ENCODE measurements around the gene RHBDD3.

RHBDD3 gene

DNA sequence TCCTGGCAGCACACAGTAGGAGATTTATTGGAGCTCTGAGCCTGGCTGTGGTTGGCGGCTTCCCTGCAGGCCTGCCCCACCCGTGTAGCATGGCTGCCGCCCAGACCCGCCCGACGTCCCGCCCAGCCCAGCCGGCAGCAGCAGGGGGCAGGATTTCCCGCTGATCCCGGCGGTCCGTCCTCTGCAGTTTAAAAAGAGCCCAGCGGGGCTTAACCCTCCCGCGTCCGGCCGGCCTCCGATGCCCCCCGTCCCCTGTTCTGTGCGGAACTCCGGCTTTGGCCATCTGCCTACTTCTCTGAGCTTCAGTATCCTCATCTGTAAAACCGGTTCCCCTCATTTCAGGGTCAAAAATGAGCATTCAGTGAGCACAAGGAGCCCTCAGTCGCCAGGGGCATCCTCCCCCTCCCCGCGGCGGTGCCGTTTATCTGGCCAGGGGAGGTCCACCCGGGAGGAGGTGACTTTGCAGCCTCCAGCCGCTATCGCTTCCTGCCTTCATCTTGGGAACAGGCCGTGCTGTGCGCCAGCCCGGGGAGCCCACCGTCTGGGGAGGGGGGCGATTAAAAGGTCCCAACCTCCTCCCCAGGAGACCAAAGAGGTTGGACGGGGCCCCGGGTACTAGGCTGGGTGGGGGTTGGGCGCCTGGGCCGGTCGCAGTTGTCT is 38.5 kb upstream of the RHBDD3 start, which contains the start of gene GAS2L1:
Gene GAS2L1, plus strand, starts transcription at position 476 of the 660 bp plus-strand sequence. CDS start 1,456 bp downstream, outside the sequence.
- no peak for DNase-seq (ENCODE audit: low spot score)

DNA sequence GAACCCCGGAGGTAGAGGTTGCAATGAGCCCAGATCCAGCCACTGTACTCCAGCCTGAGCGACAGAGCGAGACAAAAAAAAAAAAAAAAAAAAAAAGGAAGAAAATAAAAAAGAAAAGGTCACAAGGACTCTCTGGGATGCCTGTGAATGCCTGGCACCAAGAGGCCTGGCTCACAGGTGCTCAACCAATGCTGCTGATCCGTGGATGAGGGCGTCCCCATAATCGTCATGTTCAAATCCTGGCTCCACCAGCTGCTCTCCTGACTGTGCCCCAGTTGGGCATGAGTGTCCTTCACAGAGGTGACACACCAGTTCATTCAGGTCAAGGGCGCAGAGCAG is 38.0 kb upstream of the RHBDD3 start:
- no peak for DNase-seq (ENCODE audit: low spot score)

DNA sequence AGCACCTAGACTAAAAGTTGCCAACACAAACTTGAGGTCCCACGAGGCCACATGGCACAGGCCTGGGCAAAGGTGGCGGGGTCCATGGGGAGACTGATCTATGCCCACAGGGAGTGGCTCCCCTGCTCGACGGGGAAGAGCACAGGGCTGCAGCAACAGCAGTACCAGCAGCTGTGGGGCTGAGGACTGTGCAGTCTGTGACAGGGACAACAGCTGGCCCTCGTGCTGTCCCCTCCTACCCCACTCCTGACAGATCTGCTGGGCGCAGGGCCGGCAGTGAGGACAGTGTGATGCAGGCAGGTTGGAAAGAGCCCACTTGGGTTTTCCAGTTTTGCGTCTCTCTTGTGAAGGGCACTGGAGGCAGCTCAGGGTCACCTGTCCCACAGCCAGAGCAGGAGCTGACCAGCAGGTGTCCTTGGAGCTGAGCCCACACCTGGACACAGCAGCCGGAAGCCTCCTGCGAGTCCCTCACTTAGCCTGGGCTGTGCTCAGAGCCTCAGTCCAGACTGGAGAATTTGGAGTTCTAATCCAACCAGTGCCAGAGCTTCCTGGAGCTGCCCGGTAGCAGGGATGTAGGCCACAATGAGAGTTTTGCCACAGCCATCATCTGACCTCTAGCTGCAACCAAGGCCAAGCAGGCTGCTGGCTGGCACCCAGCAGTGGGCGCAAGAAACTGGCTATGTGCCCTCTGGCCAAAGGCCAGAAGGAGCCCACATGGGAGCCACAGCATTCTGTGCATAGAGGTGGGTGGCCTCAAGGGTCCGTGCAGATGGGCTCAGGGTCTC is 35.1 kb upstream of the RHBDD3 start:
- DNase-seq (ENCODE audit: low spot score), result no peak

DNA sequence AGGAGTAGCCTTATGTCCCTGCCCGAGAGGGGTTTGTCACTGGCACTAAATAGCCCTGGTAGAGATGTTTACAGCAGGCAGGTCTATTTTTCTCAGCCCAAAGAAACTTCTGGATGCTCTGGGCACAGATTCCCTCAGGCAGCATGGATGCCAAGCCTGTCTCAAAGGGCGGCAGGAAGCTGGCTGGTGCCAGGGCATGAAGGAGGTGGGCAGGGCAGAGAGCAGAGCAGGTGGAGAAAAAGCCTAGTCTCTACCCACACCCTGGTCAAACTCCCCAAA is 34.6 kb upstream of the RHBDD3 start:
- DNase-seq (ENCODE audit: low spot score), result peak; percentile 70

DNA sequence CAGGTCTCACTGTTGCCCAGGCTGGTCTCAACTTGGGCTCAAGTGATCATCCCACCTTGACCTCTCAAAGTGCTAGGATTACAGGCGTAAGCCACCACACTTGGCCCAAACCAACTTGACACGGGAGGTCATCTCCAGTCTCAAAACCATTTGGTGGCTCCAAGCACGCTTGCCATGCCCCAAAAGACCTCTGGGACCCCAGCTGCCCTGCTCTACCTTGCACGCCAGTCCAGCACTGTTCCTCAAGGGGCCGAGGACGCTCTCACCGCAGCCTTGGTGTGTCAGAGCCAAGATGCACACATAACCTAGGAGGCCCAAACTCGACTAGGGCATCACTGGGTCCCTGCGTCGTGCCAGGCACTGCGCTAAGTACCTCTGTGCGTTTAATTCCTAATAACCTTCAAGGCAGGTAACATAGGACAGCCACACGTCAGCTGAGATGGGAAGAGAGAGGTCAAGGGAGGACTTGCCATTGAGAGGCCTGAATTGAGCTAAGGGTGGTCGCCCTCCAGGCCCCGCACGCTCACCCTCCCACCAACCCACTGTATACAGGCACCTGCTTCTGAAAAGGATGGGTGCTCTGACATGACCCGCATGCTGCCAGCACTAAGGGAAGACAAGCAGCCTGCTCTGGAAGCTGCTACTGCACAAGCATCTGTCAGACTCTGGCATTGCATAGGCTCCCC is 34.1 kb upstream of the RHBDD3 start:
- no peak for DNase-seq (ENCODE audit: low spot score)

DNA sequence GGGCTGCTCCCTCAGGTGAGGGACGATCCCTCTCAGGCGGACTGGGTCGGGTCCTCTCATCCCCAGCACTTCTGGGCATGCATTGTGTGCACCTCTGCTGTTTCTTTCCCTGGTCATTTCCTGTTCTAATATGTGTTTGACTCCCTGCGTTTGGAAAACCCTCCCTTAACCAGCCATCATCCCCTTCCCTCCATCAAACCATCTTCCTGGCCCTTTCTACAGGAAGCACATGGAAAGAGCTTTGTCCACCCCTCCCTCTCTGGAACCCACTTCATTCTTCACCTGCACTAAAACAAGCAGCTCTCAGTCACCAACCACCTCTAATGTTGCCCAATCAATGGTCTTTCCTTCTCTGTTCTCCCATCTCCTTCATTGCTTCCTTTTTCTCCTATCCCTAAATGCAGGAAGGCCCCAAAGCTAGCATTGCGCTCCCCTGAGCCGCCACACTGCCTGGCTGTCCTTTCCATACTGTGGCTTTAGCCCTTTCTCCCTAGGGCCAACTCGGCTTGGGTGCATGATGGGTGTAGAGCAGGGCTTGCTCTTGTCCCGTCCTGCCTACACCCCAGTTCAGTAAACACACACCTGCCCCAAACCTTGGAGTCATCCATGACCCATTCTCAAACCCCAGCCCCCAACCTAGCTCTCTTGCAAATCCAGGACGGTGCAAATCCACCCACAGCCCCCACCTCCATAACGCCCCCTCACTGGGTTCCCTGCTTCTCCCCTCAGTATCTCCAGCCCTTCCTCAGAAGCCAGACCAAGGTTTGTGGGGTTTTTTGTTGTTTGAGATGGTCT is 33.2 kb upstream of the RHBDD3 start:
- no peak for DNase-seq (ENCODE audit: low spot score)

DNA sequence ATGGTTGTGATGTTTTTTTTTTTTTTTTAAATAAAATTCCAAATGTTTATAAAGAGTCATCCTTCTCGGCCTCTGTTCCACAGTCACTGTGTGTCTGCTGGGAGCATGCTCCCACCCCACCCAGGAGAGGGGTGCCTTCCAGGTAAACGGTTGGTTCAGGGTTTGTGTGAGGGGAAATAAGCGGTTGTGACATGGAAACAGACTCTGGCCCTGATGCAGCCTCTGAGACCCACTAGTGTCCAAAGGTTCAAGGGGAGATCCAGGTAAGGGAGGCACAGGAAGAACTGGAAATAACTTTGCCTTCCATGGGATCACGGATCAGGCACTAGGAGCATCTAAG is 32.7 kb upstream of the RHBDD3 start:
- DNase-seq (ENCODE audit: low spot score), result no peak

DNA sequence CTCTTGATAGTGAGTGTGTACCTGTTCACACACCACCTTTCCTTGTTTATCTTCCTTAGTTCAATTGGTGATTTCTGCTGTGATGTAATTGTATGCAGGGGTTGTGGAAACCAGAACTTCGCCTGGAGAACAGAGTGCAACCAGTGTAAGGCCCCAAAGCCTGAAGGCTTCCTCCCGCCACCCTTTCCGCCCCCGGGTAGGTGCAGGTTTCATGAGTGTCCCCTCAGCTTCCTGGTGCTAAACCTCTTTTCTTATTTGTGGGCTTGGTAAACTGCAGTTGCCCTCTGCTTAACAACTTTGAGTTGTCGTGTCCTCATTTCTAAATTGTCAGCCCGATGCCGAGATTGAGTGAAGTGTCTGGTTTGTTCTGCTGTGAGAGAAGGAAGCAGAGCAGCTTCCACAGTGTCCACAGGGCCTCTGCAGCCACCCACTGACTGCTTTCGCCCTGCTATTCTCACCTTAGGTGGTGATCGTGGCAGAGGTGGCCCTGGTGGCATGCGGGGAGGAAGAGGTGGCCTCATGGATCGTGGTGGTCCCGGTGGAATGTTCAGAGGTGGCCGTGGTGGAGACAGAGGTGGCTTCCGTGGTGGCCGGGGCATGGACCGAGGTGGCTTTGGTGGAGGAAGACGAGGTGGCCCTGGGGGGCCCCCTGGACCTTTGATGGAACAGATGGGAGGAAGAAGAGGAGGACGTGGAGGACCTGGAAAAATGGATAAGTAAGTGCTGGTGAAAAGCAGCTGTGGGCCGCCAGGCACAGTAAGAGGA is 31.5 kb upstream of the RHBDD3 start:
- DNase-seq (ENCODE audit: low spot score), result no peak

DNA sequence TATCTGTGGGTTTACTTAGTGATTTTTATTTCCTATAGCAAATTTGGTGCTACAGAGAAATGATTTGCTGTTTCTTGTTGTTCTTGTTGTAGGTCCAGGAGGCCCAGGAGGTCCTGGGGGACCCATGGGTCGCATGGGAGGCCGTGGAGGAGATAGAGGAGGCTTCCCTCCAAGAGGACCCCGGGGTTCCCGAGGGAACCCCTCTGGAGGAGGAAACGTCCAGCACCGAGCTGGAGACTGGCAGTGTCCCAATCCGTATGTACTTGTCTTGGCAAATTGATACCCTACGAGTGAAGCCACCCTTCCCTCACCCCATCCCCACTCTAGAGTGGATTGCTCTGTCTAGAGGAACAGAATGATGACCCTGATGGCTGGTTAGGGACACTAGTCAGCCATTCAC is 30.9 kb upstream of the RHBDD3 start:
- no peak for DNase-seq (ENCODE audit: low spot score)

DNA sequence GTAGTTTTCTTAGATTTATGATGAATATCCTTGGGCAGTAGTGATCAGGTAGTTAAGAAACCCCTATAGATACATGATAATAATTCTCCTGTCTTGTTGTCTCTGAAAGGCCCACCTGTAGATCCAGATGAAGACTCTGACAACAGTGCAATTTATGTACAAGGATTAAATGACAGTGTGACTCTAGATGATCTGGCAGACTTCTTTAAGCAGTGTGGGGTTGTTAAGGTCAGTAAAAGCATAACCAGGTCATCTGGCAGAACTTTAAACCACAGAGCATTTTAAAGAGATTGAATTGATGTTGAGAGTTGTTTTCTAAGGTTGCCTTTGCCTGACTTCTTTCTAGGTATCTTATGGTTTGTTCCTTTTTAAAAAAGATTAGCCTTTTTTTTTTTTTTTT is 24.6 kb upstream of the RHBDD3 start:
- no peak for DNase-seq (ENCODE audit: low spot score)

DNA sequence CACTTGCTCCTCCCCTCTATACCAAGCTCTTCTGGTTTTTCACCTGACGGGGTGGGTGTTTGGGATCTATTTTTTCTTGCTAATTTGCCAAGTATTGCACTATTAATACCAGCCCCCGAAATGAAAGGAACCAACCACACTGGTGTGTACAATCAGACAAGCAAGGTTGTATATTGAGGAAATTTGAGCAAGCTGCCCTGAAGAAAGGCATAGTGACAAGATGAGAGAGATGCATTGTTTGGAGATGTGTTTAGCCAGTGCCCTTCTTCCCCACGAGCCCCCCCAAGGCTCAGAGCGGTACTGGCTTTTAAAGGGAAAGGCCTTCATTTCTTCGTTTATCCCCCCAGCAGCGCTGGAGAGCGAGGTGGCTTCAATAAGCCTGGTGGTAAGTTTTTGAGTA is 23.4 kb upstream of the RHBDD3 start:
- DNase-seq (ENCODE audit: low spot score), result no peak

DNA sequence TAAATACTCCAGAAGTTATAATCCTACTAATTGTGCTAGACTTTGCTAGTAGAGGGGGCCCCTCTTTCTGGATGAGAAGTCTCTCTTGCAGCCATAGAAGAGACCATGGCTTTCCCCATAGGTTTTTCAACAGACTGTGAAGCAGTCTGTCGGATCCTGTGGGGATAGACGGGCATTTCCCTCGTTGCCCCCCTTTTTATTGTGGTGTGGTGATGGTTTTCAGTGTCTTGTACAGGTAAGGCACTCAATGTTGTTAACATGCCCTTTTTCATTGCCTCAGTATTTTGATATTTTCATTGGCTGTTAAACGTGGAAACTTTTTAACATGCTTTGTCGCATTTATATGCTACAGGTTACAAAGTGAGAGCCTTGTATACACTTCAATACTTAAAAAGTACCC is 22.3 kb upstream of the RHBDD3 start:
- DNase-seq (ENCODE audit: low spot score), result no peak

DNA sequence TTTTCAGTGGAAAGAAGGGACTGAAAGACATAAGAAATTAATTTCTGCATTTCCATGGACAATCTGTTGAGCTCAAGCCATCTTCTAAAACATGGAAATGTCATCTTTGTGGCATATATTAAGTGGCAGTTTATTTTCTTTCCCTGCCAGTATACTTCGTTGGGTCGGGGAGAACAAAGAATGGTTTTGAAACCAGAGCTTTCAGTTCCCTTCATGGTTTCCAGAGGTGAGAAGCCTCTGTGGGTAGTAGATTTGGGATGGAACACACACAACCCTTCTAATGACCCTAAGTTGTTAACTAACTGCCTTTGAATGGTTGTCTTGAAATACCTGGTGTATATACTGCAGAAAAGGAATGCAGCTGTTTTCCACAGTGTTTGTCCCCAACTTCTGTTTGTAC is 21.1 kb upstream of the RHBDD3 start:
- no peak for DNase-seq (ENCODE audit: low spot score)

DNA sequence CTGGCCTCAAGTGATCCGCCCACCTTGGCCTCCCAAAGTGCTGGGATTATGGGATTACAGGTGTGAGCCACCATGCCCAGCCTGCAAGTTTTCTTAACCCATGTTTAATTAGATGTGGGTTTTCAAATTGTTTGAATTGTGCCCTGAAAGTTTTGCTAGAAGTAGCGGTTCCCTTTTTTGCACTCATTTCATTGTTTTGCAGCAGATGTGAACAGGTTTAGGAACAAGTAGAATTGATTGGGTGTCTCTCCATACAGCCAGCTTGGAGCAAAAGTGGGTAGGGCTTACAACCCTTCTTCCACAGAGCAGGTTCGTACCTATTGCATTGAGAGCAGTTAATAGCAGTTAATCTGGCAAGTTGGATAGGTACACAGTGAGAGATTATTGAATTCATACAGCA is 16.4 kb upstream of the RHBDD3 start:
- no peak for DNase-seq (ENCODE audit: low spot score)

DNA sequence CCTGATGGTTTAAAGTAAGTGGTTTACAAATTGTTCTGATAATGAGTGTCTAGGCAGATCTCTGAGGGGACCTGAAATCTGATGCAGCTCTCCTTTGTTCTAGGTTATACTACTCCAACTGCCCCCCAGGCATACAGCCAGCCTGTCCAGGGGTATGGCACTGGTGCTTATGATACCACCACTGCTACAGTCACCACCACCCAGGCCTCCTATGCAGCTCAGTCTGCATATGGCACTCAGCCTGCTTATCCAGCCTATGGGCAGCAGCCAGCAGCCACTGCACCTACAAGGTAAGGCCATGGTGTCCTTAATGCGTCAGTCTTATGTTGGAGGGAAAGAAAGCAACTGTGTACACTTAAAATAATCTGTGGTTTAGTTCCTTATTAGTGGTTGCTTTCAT is 10.1 kb upstream of the RHBDD3 start:
- no peak for DNase-seq (ENCODE audit: low spot score)

DNA sequence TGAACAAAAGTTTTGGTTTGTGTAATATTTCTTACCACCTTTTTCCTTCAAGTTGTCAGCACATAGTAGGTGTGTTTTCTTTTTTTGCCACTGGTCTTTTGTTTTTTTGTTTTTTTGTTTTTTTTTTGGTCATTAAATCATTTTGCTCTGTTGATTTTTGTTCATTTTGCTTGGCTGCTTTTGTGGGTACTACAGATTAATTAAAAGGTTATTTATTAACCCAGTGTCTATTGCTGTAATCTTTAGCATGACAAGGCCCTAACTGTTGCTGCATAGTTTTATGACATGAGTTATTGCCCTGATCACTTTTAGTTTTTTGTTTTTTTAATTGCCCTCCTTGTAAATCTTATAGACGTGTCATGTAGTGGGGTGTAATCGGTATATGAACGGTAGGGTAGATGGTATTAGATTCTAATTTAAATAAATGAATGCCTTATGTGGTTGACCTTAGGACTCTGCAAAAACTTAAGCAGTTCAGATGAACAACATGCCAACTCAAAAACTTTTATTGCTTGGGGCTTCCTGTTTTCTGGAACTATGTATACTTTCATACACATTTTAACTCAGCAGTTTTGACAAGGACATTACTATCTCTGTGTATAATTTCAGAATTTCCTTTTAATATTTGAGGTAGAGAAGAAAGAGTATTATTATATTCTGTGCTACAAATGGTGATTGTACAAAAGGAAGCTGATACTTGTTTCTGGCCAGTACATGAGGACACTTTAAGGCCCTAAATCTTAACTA is 8.2 kb upstream of the RHBDD3 start:
- DNase-seq (ENCODE audit: low spot score), result no peak

DNA sequence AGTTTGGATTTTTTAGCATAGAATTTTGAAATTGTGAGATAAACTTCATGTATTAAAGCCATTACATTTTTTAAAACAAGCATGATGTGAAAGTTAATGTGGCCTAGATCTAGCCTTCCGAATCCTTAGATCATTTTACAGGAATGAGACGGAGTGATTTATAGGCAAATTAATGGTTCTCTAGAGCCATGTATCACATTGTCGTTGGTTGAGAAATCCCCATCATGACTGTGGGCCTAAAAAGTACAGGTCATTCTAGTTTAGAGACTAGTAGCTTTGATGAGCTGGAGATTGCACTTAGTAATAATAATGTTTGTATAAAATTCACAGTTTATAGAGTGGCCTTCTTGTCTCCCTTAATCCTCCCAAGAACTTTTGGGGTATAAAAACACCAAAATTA is 7.4 kb upstream of the RHBDD3 start:
- DNase-seq (ENCODE audit: low spot score), result no peak

DNA sequence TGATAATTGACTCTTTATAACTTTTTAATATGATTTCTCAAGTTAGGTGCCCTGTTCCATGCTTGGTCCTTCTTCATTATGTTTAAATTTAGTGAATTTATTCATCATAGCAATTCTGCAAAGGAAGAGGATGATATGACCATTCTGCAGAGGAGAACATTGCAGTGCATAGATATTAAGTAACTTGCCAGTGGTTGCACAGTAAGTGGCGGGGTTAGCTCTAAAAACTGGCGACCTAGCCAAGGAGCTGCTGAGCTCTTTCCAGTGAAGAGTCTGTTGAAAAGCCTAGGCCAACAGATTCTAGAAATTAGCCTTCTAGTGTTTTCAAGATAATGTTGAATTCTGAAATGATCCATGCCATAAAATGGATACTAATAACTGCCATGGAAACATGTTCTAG is 4.8 kb upstream of the RHBDD3 start:
- DNase-seq (ENCODE audit: low spot score), result no peak

DNA sequence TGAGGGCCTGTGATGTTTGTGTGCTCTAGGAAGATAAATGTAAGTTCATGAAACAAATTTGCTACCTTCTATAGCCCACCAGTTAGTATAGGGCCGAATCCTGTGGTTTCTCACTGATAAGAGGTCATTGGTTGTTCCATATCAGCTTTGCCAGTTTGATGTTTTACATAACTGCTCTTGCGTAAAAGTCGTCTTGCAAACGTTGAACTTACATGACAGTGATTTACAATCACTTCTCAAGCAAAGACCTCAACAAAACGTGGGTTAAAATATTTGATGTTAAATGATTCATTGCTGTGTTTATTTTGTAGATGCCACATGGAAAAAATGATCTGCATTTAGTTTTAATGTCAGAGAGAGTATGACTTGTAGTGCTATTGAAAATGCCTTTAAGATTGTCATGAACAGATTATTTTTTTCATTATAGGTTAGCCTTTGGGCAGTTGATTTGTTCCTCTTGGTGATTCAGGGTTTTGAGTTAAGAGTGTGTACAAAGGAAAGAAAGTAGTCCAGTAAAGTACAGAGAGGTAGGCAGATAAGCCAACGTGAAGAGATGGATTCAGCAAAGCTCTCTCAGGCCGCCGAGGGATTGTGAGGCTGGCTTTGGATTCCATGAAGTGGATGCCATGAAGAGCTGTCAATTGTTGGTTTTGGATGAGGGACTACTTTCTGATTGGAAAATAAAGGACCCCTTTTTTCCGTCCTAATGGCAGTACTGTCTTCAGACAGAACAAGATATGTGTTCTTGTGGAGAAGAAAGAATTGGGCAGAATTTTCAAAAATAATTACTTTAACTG is 2.9 kb upstream of the RHBDD3 start:
- no peak for DNase-seq (ENCODE audit: low spot score)

DNA sequence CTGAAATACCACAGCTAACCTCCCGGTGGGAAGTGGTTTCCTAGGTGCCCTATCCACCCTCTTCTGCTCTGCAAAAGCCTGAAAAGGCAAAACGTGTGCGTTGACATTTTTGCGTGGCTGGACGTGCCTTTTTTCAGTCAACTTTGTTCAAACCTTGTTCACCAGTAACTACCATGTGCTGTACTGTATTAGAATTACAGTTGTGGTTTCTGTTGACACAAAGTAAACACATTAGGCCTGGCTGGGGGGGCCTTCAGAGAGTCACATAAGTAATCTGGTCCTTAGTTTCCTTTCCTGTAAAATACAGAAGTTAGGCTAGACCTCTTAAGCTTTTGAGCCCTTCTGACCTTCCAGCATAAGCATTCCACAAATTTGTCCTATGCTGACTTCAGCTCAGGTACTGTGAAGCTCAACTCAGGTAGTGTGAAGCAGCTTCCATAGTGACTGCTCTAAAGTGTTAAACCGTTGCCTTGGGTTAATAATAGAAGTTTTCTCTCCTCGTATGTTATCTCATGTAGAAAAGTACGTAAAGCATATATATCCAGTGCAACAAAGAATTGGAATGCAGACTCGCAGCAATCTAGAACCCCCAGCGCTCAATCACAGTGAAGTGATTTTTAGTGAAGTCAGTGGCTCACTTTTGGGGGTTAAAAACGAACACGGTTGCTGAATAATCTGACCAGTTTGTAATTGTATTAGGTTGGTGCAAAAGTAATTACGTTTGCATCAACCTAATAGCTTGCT is 2.1 kb upstream of the RHBDD3 start:
- no peak for DNase-seq (ENCODE audit: low spot score)
